Upper lobe of left lung (tissue), 6 donors: Measurements from ENCODE around the gene HNF1A. TPM values are rescaled to one million over a fixed set of nuclear protein-coding genes. Genes with fewer than 3 reads are reported as not detected.

Experiments used
- ATAC-seq, 2 donors: fragments of 200-7000 bp; cut with Tn5 transposase; one replicate each; pipeline ENCODE4 v1.9.1; 2022; ENCODE audit warnings: mild to moderate bottlenecking in 2 of 2, moderate library complexity in 2 of 2; ENCODE audit not compliant: low FRiP score in 2 of 2
- DNase-seq, 2 donors: peaks; one replicate each; pipeline ENCODE4 v3.0.0-alpha.2; 2019 to 2020
- H3K27ac ChIP-seq, 4 donors: fragments of 200-600 bp; sonication (generic); one replicate each; pipeline ENCODE4 v1.5.1; 2016 to 2019
- H3K27me3 ChIP-seq, 4 donors: fragments of 200-600 bp; sonication (generic); one replicate each; pipeline ENCODE4 v1.5.1; 2017 to 2019
- H3K36me3 ChIP-seq, 4 donors: fragments of 200-600 bp; sonication (generic); one replicate each; pipeline ENCODE4 v1.5.1; 2016 to 2019
- H3K4me1 ChIP-seq, 4 donors: fragments of 200-600 bp; sonication (generic); one replicate each; pipeline ENCODE4 v1.5.1; 2018 to 2019
- H3K4me3 ChIP-seq, 4 donors: fragments of 200-600 bp; sonication (generic); one replicate each; pipeline ENCODE4 v1.5.1; 2017 to 2019; ENCODE audit warnings: mild to moderate bottlenecking in 2 of 4, moderate library complexity in 1 of 4
- H3K9me3 ChIP-seq, 4 donors: fragments of 200-600 bp; sonication (generic); one replicate each; pipeline ENCODE4 v1.5.1; 2018 to 2019
- CTCF ChIP-seq, 6 experiments: fragments of 450-650 bp in 4 of 6; fragments of 200-600 bp in 2 of 6; sonication (generic) in 2 of 6; IDR thresholded peaks; one replicate each; pipeline ENCODE4 v1.5.1; 2016 to 2019; ENCODE audit warnings: antibody characterized with exemption in 6 of 6
- EP300 ChIP-seq, 4 donors: sonication (generic); formaldehyde crosslinking; IDR thresholded peaks; one replicate each; pipeline ENCODE4 v1.5.1; 2017; ENCODE audit warnings: antibody characterized with exemption in 4 of 4, control low read depth in 2 of 4
- POLR2A ChIP-seq, 4 donors: fragments of 450-650 bp; IDR thresholded peaks; one replicate each; pipeline ENCODE4 v1.5.1; 2016 to 2017; ENCODE audit warnings: antibody characterized with exemption in 4 of 4, mild to moderate bottlenecking in 2 of 4
- POLR2AphosphoS5 ChIP-seq, 2 donors: sonication (generic); formaldehyde crosslinking; IDR thresholded peaks; one replicate each; pipeline ENCODE4 v1.5.1; 2017; ENCODE audit warnings: antibody characterized with exemption in 2 of 2
- WGBS, 2 donors: methylation state at CpG; one replicate each; pipeline ENCODE4 v1.1.5; 2017 to 2018; 5-methylcytosine and 5-hydroxymethylcytosine counted together
- total RNA-seq, 6 donors: library from RNA; depleted of rRNA in 4 of 6; stranded (reverse); fragments of >200 nt in 4 of 6; gene quantifications; one replicate each; pipeline versions ENCODE4 v1.1.0 to v1.2.1, GENCODE V29; 2016 to 2021
- donor health status: DM: no; HTN: no; CAD: no; lungs with moderate emphysema.
- donor health status: DM: no; HTN: yes; CAD: no; lungs with severe emphysema.

Gene HNF1A
- total RNA-seq, 6 donors from 2014 or later = 0.24 to 0.30 TPM; not detected in 4

- DNase-seq (peak in 1 of 2 donors; percentile 36), ATAC-seq (peak; percentile 39 to 89)
These were observed 5.3 kb upstream of the HNF1A start for GRCh38 chr12:120972870-120973543.

GRCh38 chr12:120977531-120978295 is 630 bp upstream of the HNF1A start:
- H3K4me3 ChIP-seq = no peak overlapping the region

More at GRCh38 chr12:120972870-120973543, 5.3 kb upstream of the HNF1A start:
- H3K36me3 ChIP-seq = no peaks in the 10 kb centered on the region
- H3K9me3 ChIP-seq = no peaks in the 10 kb centered on the region
- H3K27ac ChIP-seq = no peak overlapping the region
- H3K4me3 ChIP-seq = no peak overlapping the region
- H3K27me3 ChIP-seq = no peaks in the 10 kb centered on the region
- 44% methylated on average over 10 of the region's 10 CpGs for whole genome bisulfite sequencing, 2 donors
- TF ChIP-seq CTCF (IDR thresholded peaks at IDR 0.05) (no peak), EP300 (IDR thresholded peaks at IDR 0.05) (no peak), POLR2A (IDR thresholded peaks at IDR 0.05) (no peak), POLR2AphosphoS5 (IDR thresholded peaks at IDR 0.05) (no peak)
- H3K4me1 ChIP-seq = peaks cover 0 to 9% (median 3%) of the 10 kb centered on the region in 4 donors

GRCh38 chr12:120979220-120979861 is 998 bp downstream of the HNF1A start:
- no peaks in the 10 kb centered on the region for H3K9me3 ChIP-seq
- H3K27me3 ChIP-seq = no peaks in the 10 kb centered on the region
- TF ChIP-seq EP300 (IDR thresholded peaks at IDR 0.05) (no peak), POLR2A (IDR thresholded peaks at IDR 0.05) (no peak)
- ATAC-seq (peak in 1 of 2 donors; percentile 20), DNase-seq (no peak)
- no peak overlapping the region for H3K27ac ChIP-seq
- H3K4me1 ChIP-seq = no peaks in the 10 kb centered on the region
- no peaks in the 10 kb centered on the region for H3K36me3 ChIP-seq
- WGBS, 2 donors = 84 to 89% methylated on average over 2 to 10 of the region's 10 CpGs
- no peak overlapping the region for H3K4me3 ChIP-seq

More at GRCh38 chr12:120977531-120978295, 630 bp upstream of the HNF1A start:
- DNase-seq (no peak), ATAC-seq (no peak)
- no peak for TF ChIP-seq CTCF (IDR thresholded peaks at IDR 0.05)
- TF ChIP-seq POLR2AphosphoS5 (IDR thresholded peaks at IDR 0.05) = no peak
- no peak for TF ChIP-seq EP300 (IDR thresholded peaks at IDR 0.05)
- no peak for TF ChIP-seq POLR2A (IDR thresholded peaks at IDR 0.05)
- no peaks in the 10 kb centered on the region for H3K9me3 ChIP-seq
- 90% methylated on average over 14 of the region's 14 CpGs for WGBS, 2 donors
- H3K36me3 ChIP-seq = no peaks in the 10 kb centered on the region
- H3K4me1 ChIP-seq = no peaks in the 10 kb centered on the region
- H3K27ac ChIP-seq = no peak overlapping the region
- H3K27me3 ChIP-seq = no peaks in the 10 kb centered on the region

GRCh38 chr12:120979862-120980696 is 1.7 kb downstream of the HNF1A start:
- Histone ChIP-seq H3K36me3 (no peaks in the 10 kb centered on the region), H3K9me3 (no peaks in the 10 kb centered on the region), H3K27ac (no peak overlapping the region), H3K4me3 (no peak overlapping the region), H3K27me3 (no peaks in the 10 kb centered on the region), H3K4me1 (no peaks in the 10 kb centered on the region)
- TF ChIP-seq POLR2A (IDR thresholded peaks at IDR 0.05) = no peak
- TF ChIP-seq CTCF (IDR thresholded peaks at IDR 0.05) = no peak
- TF ChIP-seq POLR2AphosphoS5 (IDR thresholded peaks at IDR 0.05) = no peak
- WGBS, 2 donors = 46 to 65% methylated on average over 8 to 10 of the region's 11 CpGs
- ATAC-seq = peak in 1 of 2 donors; percentile 42
- DNase-seq = no peak
